K562 (cell line): ENCODE measurements around the gene SCG3. TPM values are rescaled to one million over a fixed set of nuclear protein-coding genes. Genes with fewer than 3 reads are reported as not detected.

Experiments used
- C11orf30 ChIP-seq: fragments of 450-650 bp; IDR thresholded peaks from 2 replicates; pipeline ENCODE4 v1.6.1; 2016; ENCODE audit warnings: low read depth, mild to moderate bottlenecking
- CBX3 ChIP-seq, 2 experiments: IDR thresholded peaks; 1 replicate in 1 of 2; 2 replicates in 1 of 2; pipeline ENCODE4 v1.6.1; 2012; ENCODE audit warnings: inconsistent platforms in 2 of 2, low read length in 2 of 2, borderline replicate concordance in 1 of 2, control low read depth in 1 of 2
- HMBOX1 ChIP-seq: sonication (generic); IDR thresholded peaks from 2 replicates; pipeline ENCODE4 v1.6.1; 2016
- JUND ChIP-seq, 2 experiments: IDR thresholded peaks; 2 replicates in 1 of 2; 3 replicates in 1 of 2; pipeline ENCODE4 v1.6.1; 2011; ENCODE audit warnings: borderline replicate concordance in 2 of 2, low read depth in 2 of 2, low read length in 2 of 2, improper control_type of control experiment in 1 of 2, missing biosample characterization in 1 of 2, missing genetic modification characterization in 1 of 2, missing genetic modification reagents in 1 of 2
- NFIX ChIP-seq: fragments of 250-450 bp; sonication (Bioruptor Pico); IDR thresholded peaks from 2 replicates; pipeline ENCODE4 v1.4.0; 2020; ENCODE audit warnings: low read depth, mild to moderate bottlenecking, moderate library complexity
- RNF2 ChIP-seq: sonication (generic); IDR thresholded peaks from 2 replicates; pipeline ENCODE4 v1.6.1; 2016
- STAT5A ChIP-seq: IDR thresholded peaks from 2 replicates; pipeline ENCODE4 v1.6.1; 2012; ENCODE audit warnings: low read length, inconsistent platforms, borderline replicate concordance
- USF1 ChIP-seq: sonication (generic); formaldehyde crosslinking; IDR thresholded peaks from 2 replicates; pipeline ENCODE4 v1.9.0; 2022; ENCODE audit warnings: mild to moderate bottlenecking, missing genetic modification reagents
- ZBTB17 ChIP-seq: fragments of 450-650 bp; formaldehyde crosslinking; IDR thresholded peaks from 2 replicates; pipeline ENCODE4 v1.4.0; 2020; ENCODE audit warnings: mild to moderate bottlenecking
- ZNF79 ChIP-seq: fragments of 250-450 bp; sonication (Bioruptor Pico); IDR thresholded peaks from 2 replicates; pipeline ENCODE4 v1.4.0; 2020; ENCODE audit warnings: low read depth, mild to moderate bottlenecking, moderate library complexity
- polyA plus RNA-seq, 8 experiments: library from polyadenylated mRNA; depleted of rRNA in 4 of 8; stranded (reverse) in 5 of 8; unstranded in 3 of 8; fragments of >200 nt; fragmentation: Nextera tagmentation in 2 of 8; fragmentation: Illumina TruSeq in 1 of 8; extraction: Ambion mirVana in 2 of 8; extraction: Trizol in 1 of 8; gene quantifications; 2 replicates each; pipeline versions ENCODE4 v1.2.1 to v1.2.3, GENCODE V29; 2011 to 2014; ENCODE audit warnings: inconsistent platforms in 1 of 8, missing spikeins in 1 of 8
- total RNA-seq, 7 experiments: library from RNA; depleted of rRNA in 6 of 7; stranded (reverse); fragments of >200 nt in 6 of 7; fragmentation: Illumina TruSeq in 2 of 7; extraction: Trizol in 2 of 7; gene quantifications; 2 replicates each; pipeline versions ENCODE4 v1.2.1 to v1.2.3, GENCODE V29; 2011 to 2021; ENCODE audit warnings: low replicate concordance in 1 of 7
- TF ChIP-seq, protein P1 (sequence below), 2 experiments: fragments of 450-650 bp; formaldehyde crosslinking in 1 of 2; IDR thresholded peaks; 2 replicates each; pipeline versions ENCODE4 v1.4.0 to v1.6.1; 2014 to 2020; ENCODE audit warnings: mild to moderate bottlenecking in 2 of 2, borderline replicate concordance in 1 of 2, low read depth in 1 of 2
- TF ChIP-seq, protein P2 (sequence below), 2 experiments: fragments of 150-350 bp in 1 of 2; IDR thresholded peaks; 2 replicates each; pipeline ENCODE4 v1.6.1; 2012 to 2016; ENCODE audit warnings: low read depth in 2 of 2, low read length in 2 of 2, mild to moderate bottlenecking in 1 of 2, moderate library complexity in 1 of 2

Gene SCG3
- total and polyA plus RNA-seq, 9 of the 15 experiments (the other 6 are each of a cell fraction or from before 2014, with no cell fraction given): 13.0 to 43.8 (median 21.0) TPM

DNA sequence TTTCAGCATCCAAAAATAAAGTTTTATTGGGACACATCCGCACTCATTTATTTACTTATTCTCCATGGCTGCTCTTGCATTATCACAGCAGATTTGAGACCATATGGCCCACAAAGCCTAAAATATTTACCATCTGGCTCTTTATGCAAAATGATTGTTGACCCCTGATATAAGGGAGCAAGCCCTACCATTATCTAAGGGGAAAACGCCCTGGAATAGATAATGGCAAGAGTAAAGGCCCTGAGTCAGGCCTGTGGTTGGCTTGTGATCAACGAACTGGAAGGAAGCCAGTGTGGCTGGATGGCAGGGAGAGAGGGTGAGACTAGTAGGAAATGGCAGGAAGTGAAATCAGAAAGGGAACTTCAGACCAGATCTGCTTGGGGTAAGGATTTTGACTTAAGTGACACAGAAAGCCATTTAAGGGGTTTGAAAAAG lies 34.2 kb upstream of the SCG3 start (continued):
- TF ChIP-seq C11orf30 (peak; percentile 80), RNF2 (peak; percentile 90), ZBTB17 (CRISPR knock-in tag) (no peak), STAT5A (peak; percentile 92), ZNF79 (CRISPR knock-in tag) (peak; percentile 68; the same call in 1 of the 2 replicates), HMBOX1 (peak; percentile 95), JUND (IDR thresholded peaks at IDR 0.05; ENCODE audit: borderline replicate concordance, low read depth, low read length) (peak; percentile 87), JUND (tag; IDR thresholded peaks at IDR 0.05; ENCODE audit: borderline replicate concordance, low read depth, low read length) (peak; percentile 86; the same call in 1 of the 3 replicates), USF1 (CRISPR knock-in tag) (no peak), NFIX (CRISPR knock-in tag) (peak; percentile 23; the same call in 1 of the 2 replicates), CBX3 (IDR thresholded peaks at IDR 0.05; ENCODE audit: borderline replicate concordance in 1 of 2, low read length in 2 of 2) (peak in 1 of 2 experiments; percentile 68; a peak in 1 of 3 replicates)
- TF ChIP-seq, protein P1, sequence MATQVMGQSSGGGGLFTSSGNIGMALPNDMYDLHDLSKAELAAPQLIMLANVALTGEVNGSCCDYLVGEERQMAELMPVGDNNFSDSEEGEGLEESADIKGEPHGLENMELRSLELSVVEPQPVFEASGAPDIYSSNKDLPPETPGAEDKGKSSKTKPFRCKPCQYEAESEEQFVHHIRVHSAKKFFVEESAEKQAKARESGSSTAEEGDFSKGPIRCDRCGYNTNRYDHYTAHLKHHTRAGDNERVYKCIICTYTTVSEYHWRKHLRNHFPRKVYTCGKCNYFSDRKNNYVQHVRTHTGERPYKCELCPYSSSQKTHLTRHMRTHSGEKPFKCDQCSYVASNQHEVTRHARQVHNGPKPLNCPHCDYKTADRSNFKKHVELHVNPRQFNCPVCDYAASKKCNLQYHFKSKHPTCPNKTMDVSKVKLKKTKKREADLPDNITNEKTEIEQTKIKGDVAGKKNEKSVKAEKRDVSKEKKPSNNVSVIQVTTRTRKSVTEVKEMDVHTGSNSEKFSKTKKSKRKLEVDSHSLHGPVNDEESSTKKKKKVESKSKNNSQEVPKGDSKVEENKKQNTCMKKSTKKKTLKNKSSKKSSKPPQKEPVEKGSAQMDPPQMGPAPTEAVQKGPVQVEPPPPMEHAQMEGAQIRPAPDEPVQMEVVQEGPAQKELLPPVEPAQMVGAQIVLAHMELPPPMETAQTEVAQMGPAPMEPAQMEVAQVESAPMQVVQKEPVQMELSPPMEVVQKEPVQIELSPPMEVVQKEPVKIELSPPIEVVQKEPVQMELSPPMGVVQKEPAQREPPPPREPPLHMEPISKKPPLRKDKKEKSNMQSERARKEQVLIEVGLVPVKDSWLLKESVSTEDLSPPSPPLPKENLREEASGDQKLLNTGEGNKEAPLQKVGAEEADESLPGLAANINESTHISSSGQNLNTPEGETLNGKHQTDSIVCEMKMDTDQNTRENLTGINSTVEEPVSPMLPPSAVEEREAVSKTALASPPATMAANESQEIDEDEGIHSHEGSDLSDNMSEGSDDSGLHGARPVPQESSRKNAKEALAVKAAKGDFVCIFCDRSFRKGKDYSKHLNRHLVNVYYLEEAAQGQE (IDR thresholded peaks at IDR 0.05; ENCODE audit: borderline replicate concordance): peak; percentile 54; the same call in 1 of the 2 replicates
- TF ChIP-seq, protein P1 (CRISPR knock-in tag; IDR thresholded peaks at IDR 0.05; ENCODE audit: low read depth): 0 out of 2 replicates have a peak, but pooled peaks have one; percentile 49
- TF ChIP-seq, protein P2, sequence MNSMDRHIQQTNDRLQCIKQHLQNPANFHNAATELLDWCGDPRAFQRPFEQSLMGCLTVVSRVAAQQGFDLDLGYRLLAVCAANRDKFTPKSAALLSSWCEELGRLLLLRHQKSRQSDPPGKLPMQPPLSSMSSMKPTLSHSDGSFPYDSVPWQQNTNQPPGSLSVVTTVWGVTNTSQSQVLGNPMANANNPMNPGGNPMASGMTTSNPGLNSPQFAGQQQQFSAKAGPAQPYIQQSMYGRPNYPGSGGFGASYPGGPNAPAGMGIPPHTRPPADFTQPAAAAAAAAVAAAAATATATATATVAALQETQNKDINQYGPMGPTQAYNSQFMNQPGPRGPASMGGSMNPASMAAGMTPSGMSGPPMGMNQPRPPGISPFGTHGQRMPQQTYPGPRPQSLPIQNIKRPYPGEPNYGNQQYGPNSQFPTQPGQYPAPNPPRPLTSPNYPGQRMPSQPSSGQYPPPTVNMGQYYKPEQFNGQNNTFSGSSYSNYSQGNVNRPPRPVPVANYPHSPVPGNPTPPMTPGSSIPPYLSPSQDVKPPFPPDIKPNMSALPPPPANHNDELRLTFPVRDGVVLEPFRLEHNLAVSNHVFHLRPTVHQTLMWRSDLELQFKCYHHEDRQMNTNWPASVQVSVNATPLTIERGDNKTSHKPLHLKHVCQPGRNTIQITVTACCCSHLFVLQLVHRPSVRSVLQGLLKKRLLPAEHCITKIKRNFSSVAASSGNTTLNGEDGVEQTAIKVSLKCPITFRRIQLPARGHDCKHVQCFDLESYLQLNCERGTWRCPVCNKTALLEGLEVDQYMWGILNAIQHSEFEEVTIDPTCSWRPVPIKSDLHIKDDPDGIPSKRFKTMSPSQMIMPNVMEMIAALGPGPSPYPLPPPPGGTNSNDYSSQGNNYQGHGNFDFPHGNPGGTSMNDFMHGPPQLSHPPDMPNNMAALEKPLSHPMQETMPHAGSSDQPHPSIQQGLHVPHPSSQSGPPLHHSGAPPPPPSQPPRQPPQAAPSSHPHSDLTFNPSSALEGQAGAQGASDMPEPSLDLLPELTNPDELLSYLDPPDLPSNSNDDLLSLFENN (IDR thresholded peaks at IDR 0.05; ENCODE audit: low read depth in 2 of 2, low read length in 2 of 2): peak in 1 of 2 experiments; percentile 88; a peak in 2 of 4 replicates
